Measurements from ENCODE around the gene HIVEP3.

HIVEP3 gene

GRCh38 chr1:41677620-41678019 is 241.1 kb downstream of the HIVEP3 start:
- no peak for DNase-seq

DNA sequence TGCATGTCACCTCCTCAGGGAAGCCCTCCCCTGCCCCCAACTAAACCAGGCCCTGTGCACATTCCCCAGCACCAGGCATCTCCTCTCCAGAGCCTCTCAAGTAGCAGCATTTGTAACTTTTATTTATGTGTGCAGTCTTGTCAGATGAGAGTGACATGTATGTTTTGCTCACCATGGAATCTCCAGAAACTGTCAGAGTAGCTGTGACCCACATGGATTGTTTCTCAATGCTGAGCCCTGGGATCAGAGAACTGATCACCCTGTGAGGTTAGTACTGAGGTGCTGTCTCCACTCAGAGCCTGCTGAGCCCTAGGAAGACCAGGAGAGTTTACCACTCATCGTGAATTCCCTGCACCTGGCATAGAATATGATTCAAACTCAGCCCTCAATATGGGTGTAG is 243.3 kb downstream of the HIVEP3 start:
- no peak for DNase-seq

DNA sequence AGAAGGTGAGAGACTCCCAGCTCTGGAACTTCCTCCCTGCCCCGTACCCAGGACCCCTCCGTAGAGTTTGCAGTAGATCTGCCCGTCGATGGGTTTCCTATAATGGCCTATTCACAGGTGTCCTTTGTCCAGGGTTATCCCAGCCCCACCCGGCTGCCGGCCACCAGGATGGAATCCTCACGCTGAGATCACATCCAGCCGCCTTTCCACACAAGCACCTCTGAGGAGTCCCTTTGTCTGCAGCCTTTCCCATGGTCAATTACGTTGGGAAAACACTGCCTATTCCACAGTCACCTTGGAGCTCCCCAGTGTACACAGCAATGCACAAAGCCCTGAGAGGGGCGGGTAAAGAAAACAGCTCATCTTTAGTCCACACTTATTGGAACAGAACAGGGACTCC is 244.2 kb downstream of the HIVEP3 start:
- DNase-seq, result no peak

GRCh38 chr1:41673806-41674205 is 244.9 kb downstream of the HIVEP3 start:
- peak; percentile 62 for DNase-seq

DNA sequence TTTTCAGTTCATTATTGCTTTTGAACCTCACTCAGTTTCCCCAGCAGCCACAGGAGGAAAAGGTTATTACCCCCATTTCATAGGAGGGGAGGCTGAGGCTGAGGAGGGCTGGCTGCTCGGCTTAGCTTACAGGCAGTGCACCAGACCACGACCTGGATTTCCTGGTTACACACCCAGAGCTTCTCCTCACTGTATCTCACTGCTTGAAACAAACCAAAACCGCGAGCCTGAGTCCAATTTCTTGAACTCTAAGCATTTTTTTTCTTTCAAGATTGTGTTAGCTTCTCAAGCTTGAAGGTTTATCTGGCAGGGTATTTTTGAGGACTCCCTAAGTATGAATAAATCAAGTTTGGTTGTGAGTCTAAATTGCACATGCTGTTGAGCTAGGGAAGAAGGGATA is 245.3 kb downstream of the HIVEP3 start:
- peak; percentile 76 for DNase-seq

DNA sequence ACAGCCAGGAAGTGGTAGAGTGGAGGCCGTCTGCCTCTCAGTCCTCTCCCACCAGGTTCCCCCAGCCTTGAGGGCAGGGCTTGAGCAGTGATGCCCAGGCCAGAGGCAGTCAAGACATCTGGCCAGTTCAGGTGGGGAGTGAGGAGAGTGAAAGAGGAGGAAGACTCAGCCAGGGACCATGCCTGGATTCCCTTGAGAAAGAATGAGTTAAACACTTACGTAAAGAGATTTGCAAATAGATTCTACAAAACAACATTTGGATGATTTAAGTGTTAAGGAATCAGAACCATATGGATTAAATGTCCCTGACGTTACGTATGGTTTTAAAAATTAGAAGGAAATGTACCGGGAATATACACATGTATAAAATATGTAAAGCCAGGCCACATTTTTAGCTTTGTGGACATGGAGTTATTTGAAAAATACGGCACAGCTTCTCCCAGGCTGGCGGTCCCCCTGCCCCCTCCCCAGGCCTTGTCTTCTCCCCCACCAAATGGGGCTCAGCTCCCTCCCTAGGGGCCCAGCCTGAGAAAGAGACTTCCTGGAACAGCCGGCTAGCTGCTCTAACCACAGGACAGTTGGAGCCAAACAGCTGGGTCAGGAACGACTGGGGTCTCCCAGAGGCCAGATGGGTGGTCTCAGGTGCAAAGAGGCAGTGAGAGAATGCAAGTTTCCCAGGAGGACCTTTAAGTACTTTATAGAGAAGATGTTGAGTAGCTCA is 245.9 kb downstream of the HIVEP3 start:
- no peak for DNase-seq

GRCh38 chr1:41672173-41672572 is 246.5 kb downstream of the HIVEP3 start:
- DNase-seq, result no peak

GRCh38 chr1:41671116-41671755 is 247.5 kb downstream of the HIVEP3 start:
- DNase-seq, result no peak

DNA sequence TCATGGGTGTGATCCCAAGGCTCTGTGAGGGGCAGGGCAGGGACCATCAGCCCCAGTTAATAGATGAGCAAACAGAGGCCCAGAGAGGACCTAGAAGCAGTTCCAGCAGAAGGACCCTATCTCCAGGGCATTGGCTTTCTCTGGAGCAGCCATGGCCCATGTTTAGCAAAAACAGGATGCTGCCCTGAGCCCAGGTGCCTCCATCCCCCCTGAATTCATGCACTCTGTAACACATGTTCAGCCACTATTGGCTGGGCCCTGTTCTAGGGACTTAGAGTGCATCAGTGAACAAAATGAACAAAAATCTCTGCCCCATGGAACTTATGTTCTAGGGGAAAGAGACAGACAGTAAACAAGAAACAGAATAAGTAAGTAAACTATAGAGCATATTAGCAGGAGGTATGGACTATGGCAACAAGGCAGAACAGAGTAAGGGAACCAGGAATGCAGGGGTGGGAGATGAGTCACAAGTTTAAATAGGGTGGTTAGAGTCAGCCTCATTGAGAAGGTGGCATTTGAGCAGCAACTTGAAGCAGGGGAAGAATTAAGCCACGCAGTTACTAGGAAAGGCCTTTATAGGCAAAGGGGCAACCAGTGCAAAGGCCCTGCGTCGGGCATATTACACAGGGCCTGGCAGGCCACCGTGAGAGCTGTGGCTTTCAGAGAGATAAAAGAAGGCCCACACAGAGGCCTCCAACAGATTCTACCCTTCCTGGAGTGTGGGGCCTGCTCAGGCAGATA is 248.3 kb downstream of the HIVEP3 start:
- DNase-seq, result no peak

DNA sequence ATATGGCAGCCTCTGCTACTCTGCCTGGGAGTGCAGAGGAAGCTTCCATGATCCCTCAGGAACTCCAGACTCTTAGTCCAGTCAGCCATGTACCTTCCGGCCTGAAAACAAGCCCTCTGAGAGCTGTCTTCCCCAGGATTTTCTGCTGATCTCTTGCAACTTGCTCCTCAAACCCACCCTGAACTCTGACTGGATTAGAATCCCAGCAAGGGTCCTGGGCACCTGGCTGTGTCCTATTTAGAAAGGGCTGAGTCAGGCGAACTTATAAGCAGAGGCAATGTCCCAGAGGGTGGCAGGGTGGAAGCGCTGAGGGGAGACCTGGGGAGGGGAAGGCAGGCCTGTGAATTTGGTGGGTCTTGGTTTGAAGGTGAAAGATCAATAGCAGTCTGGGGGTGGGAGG is 249.8 kb downstream of the HIVEP3 start:
- no peak for DNase-seq

- no peak for DNase-seq
Observed at GRCh38 chr1:41668054-41668660, 250.6 kb downstream of the HIVEP3 start.

DNA sequence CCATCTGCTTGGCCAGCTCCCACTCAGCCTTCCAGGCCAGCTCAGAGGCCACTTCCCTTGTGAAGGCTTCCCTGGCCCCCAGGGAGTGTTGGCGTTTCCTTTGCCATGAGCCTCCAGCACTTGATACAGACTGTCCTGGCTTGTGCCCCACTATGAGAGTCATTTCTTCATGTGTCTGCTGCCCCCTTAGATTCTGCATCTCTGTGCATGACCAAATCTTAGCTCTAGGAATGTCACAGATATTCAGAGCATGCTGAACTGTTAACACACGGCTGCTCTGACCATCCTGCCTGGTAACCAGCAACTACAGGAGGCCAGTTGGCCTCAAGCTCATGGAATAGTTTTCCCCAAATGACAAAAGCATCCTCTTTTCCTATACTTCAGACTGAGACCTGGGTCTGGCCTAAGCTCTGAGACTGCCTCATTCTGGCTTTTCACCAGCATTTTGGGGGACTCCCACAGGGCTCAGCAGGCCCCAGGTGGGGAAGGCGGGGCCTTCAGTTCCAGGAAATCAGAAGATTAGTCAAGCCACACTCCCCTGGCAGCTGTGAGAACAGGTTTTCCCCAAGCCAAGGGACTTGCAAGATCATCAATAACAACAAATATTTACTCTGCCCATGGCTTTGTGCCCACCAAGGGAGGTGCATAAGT is 251.6 kb downstream of the HIVEP3 start:
- DNase-seq, result peak; percentile 77

- DNase-seq, result no peak
Observed at GRCh38 chr1:41665962-41666917, 252.5 kb downstream of the HIVEP3 start.

GRCh38 chr1:41664861-41665640 is 253.7 kb downstream of the HIVEP3 start:
- no peak for DNase-seq

GRCh38 chr1:41663671-41664400 is 254.9 kb downstream of the HIVEP3 start:
- DNase-seq, result no peak

- no peak for DNase-seq
Observed at GRCh38 chr1:41662765-41663437, 255.8 kb downstream of the HIVEP3 start.

GRCh38 chr1:41662061-41662764 is 256.5 kb downstream of the HIVEP3 start:
- peak; percentile 84 for DNase-seq

DNA sequence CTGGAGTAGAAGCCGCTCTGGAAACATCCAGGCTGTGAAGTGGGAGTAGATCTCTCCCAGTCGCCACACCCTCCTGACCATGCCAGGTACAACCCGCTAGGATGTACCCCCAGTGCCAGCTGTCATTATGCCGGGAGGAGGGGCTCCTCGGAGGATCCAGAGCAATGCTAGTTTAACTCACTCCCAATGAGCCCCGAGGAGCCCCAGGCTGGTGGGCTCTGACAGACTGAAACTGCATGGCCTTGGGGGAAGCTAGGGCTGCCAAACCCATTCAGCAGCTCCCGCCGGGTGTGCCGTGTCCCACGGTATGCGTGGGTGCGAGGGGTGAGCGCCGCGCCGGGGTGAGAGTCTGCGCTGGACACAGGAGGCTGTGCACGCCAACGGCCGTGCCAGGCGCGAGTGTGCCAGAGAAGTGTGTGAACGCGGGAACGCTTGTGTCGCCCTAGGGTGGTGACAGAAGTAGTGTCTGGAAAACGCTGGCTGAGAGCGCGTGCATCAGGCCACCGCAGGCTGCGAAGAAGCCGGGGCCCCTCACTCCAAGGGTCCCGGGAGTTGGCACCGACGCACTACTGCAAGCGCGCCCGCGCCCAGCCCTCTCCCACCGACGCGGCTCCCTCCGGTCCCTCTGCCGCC is 257.2 kb downstream of the HIVEP3 start:
- DNase-seq, result no peak
